GM23338 (cell line): Measurements from ENCODE around the gene FBRSL1. TPM values are rescaled to one million over a fixed set of nuclear protein-coding genes. Genes with fewer than 3 reads are reported as not detected.

ENCODE experiments used
- ATAC-seq: fragments of 200-7000 bp; cut with Tn5 transposase; 3 replicates; pipeline ENCODE4 v1.9.1; 2020
- DNase-seq: peaks from one replicate; pipeline ENCODE4 v3.0.0-alpha.2; 2015; ENCODE audit warnings: low spot score
- H2AFZ ChIP-seq: fragments of 200-600 bp; sonication (generic); 2 replicates; pipeline ENCODE4 v1.8.0; 2016; ENCODE audit warnings: antibody characterized with exemption, mild to moderate bottlenecking, moderate library complexity
- H3F3A ChIP-seq: fragments of 200-600 bp; sonication (generic); replicated peaks from 2 replicates; pipeline ENCODE4 v1.8.0; 2017; ENCODE audit warnings: antibody characterized with exemption, mixed run types, low read depth
- H3K27ac ChIP-seq: fragments of 200-600 bp; sonication (generic); 2 replicates; pipeline ENCODE4 v1.6.1; 2016; ENCODE audit warnings: low read depth
- H3K27me3 ChIP-seq: fragments of 200-600 bp; sonication (generic); 2 replicates; pipeline ENCODE4 v1.8.0; 2016; ENCODE audit warnings: mild to moderate bottlenecking, mixed run types, moderate library complexity; ENCODE audit not compliant: insufficient read depth
- H3K36me3 ChIP-seq: fragments of 200-600 bp; sonication (generic); 2 replicates; pipeline ENCODE4 v1.8.0; 2016; ENCODE audit warnings: mild to moderate bottlenecking; ENCODE audit not compliant: insufficient read depth
- H3K4me1 ChIP-seq: fragments of 200-600 bp; sonication (generic); 2 replicates; pipeline ENCODE4 v1.8.0; 2016; ENCODE audit warnings: mild to moderate bottlenecking, moderate library complexity; ENCODE audit not compliant: insufficient read depth
- H3K4me2 ChIP-seq: fragments of 200-600 bp; sonication (generic); 2 replicates; pipeline ENCODE4 v1.7.1; 2017; ENCODE audit warnings: mixed run types
- H3K4me3 ChIP-seq: fragments of 200-600 bp; sonication (generic); 2 replicates; pipeline ENCODE4 v1.6.1; 2016; ENCODE audit warnings: mixed run types
- H3K79me2 ChIP-seq: fragments of 200-600 bp; sonication (generic); replicated peaks from 2 replicates; pipeline ENCODE4 v1.8.0; 2017; ENCODE audit warnings: mild to moderate bottlenecking; ENCODE audit not compliant: insufficient read depth
- H3K9me2 ChIP-seq: fragments of 200-600 bp; sonication (generic); 2 replicates; pipeline ENCODE4 v1.8.0; 2017; ENCODE audit not compliant: insufficient read depth
- H4K20me1 ChIP-seq: fragments of 200-600 bp; sonication (generic); replicated peaks from 2 replicates; pipeline ENCODE4 v1.8.0; 2017; ENCODE audit warnings: mild to moderate bottlenecking; ENCODE audit not compliant: insufficient read depth
- H3K27ac Mint-ChIP-seq: 2 replicates; pipeline ENCODE4 v1.8.0; 2020; ENCODE audit warnings: inconsistent platforms, mild to moderate bottlenecking, moderate library complexity, mixed read lengths
- H3K27me3 Mint-ChIP-seq: 3 replicates; pipeline ENCODE4 v1.8.0; 2022; ENCODE audit warnings: low read depth, mild to moderate bottlenecking, moderate library complexity, mixed read lengths, inconsistent platforms; ENCODE audit not compliant: insufficient read depth, poor library complexity
- H3K36me3 Mint-ChIP-seq: 3 replicates; pipeline ENCODE4 v1.8.0; 2021; ENCODE audit warnings: low read depth, mild to moderate bottlenecking, inconsistent platforms, moderate library complexity, mixed read lengths
- H3K4me1 Mint-ChIP-seq: 3 replicates; pipeline ENCODE4 v1.8.0; 2020; ENCODE audit warnings: mild to moderate bottlenecking, inconsistent platforms, mixed read lengths
- H3K4me3 Mint-ChIP-seq: 3 replicates; pipeline ENCODE4 v1.8.0; 2021; ENCODE audit warnings: moderate library complexity, mild to moderate bottlenecking, inconsistent platforms, mixed read lengths
- H3K9me3 Mint-ChIP-seq: 3 replicates; pipeline ENCODE4 v1.8.0; 2020; ENCODE audit warnings: moderate library complexity, mild to moderate bottlenecking, inconsistent platforms, mixed read lengths
- CTCF ChIP-seq, 2 experiments: fragments of 200-600 bp in 1 of 2; sonication (generic) in 1 of 2; conservative IDR thresholded peaks; 2 replicates each; pipeline versions ENCODE4 v1.5.1 to v1.6.1; 2016 to 2017; ENCODE audit warnings: antibody characterized with exemption in 2 of 2, low read depth in 2 of 2, mild to moderate bottlenecking in 2 of 2, moderate library complexity in 1 of 2
- EZH2 ChIP-seq: fragments of 200-600 bp; sonication (generic); IDR thresholded peaks from one replicate; pipeline ENCODE4 v1.8.0; 2017; ENCODE audit warnings: antibody characterized with exemption, mild to moderate bottlenecking, low read depth; ENCODE audit not compliant: unreplicated experiment
- EZH2phosphoT487 ChIP-seq: fragments of 200-600 bp; sonication (generic); IDR thresholded peaks from one replicate; pipeline ENCODE4 v1.8.1; 2018; ENCODE audit warnings: antibody characterized with exemption; ENCODE audit not compliant: unreplicated experiment
- NANOG ChIP-seq: IDR thresholded peaks from 2 replicates; pipeline ENCODE4 v1.6.1; 2016; ENCODE audit warnings: antibody characterized with exemption, borderline replicate concordance
- REST ChIP-seq: IDR thresholded peaks from one replicate; pipeline ENCODE4 v1.6.1; 2018; ENCODE audit warnings: antibody characterized with exemption; ENCODE audit not compliant: unreplicated experiment
- ZNF114 ChIP-seq: fragments of 250-450 bp; sonication (Bioruptor Pico); IDR thresholded peaks from 2 replicates; pipeline ENCODE4 v1.5.0; 2020; ENCODE audit warnings: mild to moderate bottlenecking, moderate library complexity
- polyA plus RNA-seq: library from polyadenylated mRNA; unstranded; fragments of >200 nt; fragmentation: Nextera tagmentation; extraction: Ambion mirVana; gene quantifications from 2 replicates; pipeline ENCODE4 v1.2.1, GENCODE V29; 2016
- total RNA-seq: library from RNA; depleted of rRNA; stranded (reverse); fragments of >200 nt; shearing (Covaris generic); gene quantifications from 2 replicates; pipeline ENCODE4 v1.2.3, GENCODE V29; 2014
- TF ChIP-seq, protein P1 (sequence below): IDR thresholded peaks from 2 replicates; pipeline ENCODE4 v1.6.1; 2016; ENCODE audit warnings: antibody characterized with exemption

Gene FBRSL1
- total and polyA plus RNA-seq, 2 experiments from 2014 or later = 37.8 to 89.8 TPM

- Histone ChIP-seq H3K4me1 (no peaks in the 10 kb centered on the region), H3K27ac (no peak overlapping the region), H3K79me2 (peaks cover 75% of the 10 kb centered on the region), H3K4me2 (no peak overlapping the region), H3K27me3 (peaks cover 12% of the 10 kb centered on the region), H3K36me3 (no peaks in the 10 kb centered on the region), H3F3A (0 out of 2 replicates have a peak, but pooled peaks cover 3% of the 10 kb centered on the region), H4K20me1 (peaks cover 31% of the 10 kb centered on the region), H2AFZ (no peak overlapping the region), H3K4me3 (no peak overlapping the region), H3K9me2 (no peaks in the 10 kb centered on the region)
- H3K36me3 Mint-ChIP-seq = peaks cover 3% of the 10 kb centered on the region; the same call in 2 of the 3 replicates
- H3K27me3 Mint-ChIP-seq = peaks cover 11% of the 10 kb centered on the region
- H3K4me1 Mint-ChIP-seq = peaks cover 13% of the 10 kb centered on the region
- H3K9me3 Mint-ChIP-seq = no peaks in the 10 kb centered on the region; the same call in 2 of the 3 replicates
- no peak for ATAC-seq
- H3K4me3 Mint-ChIP-seq = no peak overlapping the region
- H3K27ac Mint-ChIP-seq = no peak overlapping the region
- TF ChIP-seq, protein P1, sequence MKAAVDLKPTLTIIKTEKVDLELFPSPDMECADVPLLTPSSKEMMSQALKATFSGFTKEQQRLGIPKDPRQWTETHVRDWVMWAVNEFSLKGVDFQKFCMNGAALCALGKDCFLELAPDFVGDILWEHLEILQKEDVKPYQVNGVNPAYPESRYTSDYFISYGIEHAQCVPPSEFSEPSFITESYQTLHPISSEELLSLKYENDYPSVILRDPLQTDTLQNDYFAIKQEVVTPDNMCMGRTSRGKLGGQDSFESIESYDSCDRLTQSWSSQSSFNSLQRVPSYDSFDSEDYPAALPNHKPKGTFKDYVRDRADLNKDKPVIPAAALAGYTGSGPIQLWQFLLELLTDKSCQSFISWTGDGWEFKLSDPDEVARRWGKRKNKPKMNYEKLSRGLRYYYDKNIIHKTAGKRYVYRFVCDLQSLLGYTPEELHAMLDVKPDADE = no peak
- no peak for TF ChIP-seq REST
- no peak for DNase-seq
Observed at GRCh38 chr12:132493482-132494178, 3.7 kb downstream of the FBRSL1 start.

DNA sequence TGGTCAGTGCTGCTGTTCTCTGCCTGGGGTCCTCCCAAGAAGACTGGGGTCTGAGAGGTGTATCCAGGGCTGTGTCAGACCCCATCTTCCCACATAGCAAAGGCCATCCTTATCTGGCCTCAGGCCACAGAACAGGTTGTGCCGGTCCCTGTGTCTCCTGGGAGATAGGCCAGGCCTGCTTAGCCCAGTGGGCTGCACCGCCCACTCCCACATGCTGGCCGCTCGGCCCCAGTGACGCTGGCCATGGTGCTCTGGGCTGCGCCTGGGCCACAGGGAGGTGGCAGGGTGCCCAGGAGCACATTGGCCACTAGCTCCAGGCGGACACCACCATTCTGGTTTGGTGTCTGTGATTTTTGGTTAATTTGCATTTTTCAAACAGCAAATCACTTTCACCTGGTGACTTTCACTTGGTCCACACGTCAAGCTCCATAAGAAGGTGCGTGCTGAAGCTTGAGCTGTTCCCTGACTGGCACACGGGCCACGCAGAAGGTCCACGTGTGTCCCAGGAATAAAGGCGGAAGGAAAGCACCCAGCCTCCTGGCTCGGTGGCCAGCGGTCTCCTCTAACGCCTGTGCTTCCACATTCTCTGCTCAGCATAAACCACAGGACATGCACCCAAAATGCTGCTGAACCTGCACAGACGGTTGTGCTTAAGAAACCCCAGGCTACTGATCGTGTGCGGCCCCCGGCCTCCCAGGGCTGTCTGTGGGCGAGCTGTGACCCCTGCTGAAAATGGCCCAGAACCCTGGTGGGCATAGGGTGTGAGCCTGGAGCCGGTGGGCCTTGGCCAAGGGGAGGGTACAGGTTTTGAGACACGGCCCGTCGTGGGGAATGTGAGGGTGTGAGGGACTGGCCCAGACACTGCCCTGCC is 4.6 kb downstream of the FBRSL1 start:
- no peak overlapping the region for H3K27ac Mint-ChIP-seq
- TF ChIP-seq NANOG (no peak), REST (no peak), CTCF (conservative IDR thresholded peaks at IDR 0.05; ENCODE audit: low read depth in 2 of 2) (no peak), EZH2 (no peak), ZNF114 (CRISPR knock-in tag) (no peak), EZH2phosphoT487 (no peak)
- TF ChIP-seq, protein P1 = no peak

More for the DNA sequence above, 4.6 kb downstream of the FBRSL1 start:
- H3K79me2 ChIP-seq = peaks cover 84% of the 10 kb centered on the region
- no peaks in the 10 kb centered on the region for H3F3A ChIP-seq
- no peaks in the 10 kb centered on the region for H3K36me3 ChIP-seq
- H3K27me3 ChIP-seq = peaks cover 6% of the 10 kb centered on the region
- no peak overlapping the region for H3K4me3 Mint-ChIP-seq
- no peaks in the 10 kb centered on the region for H3K4me1 ChIP-seq
- H3K9me3 Mint-ChIP-seq = no peaks in the 10 kb centered on the region; the same call in 2 of the 3 replicates
- H3K9me2 ChIP-seq = no peaks in the 10 kb centered on the region
- ATAC-seq = no peak
- H3K27ac ChIP-seq = no peak overlapping the region
- no peak for DNase-seq
- H3K4me3 ChIP-seq = no peak overlapping the region
- H3K36me3 Mint-ChIP-seq = peaks cover 3% of the 10 kb centered on the region; the same call in 2 of the 3 replicates
- peaks cover 7% of the 10 kb centered on the region for H3K27me3 Mint-ChIP-seq
- peaks cover 31% of the 10 kb centered on the region for H4K20me1 ChIP-seq
- no peak overlapping the region for H3K4me2 ChIP-seq
- H2AFZ ChIP-seq = no peak overlapping the region
- H3K4me1 Mint-ChIP-seq = peaks cover 10% of the 10 kb centered on the region
